Activated T-cell treated with anti-CD3 and anti-CD28 coated beads, Interleukin-2, amount 50 U/mL, for 4 hours (primary cell): ENCODE measurements around the gene CACNA1E. TPM values are rescaled to one million over a fixed set of nuclear protein-coding genes. Genes with fewer than 3 reads are reported as not detected.

Source experiments
- ATAC-seq, 2 donors: fragments of 200-7000 bp; cut with Tn5 transposase; one replicate each; pipeline ENCODE4 v1.10.0; 2021
- DNase-seq: peaks from one replicate; pipeline ENCODE4 v3.0.0-alpha.2; 2020
- H3K27me3 Mint-ChIP-seq: one replicate; pipeline ENCODE4 v1.8.0; 2021; ENCODE audit warnings: low read depth, mixed read lengths
- H3K36me3 Mint-ChIP-seq: one replicate; pipeline ENCODE4 v1.8.0; 2022; ENCODE audit warnings: mixed read lengths; ENCODE audit not compliant: insufficient read depth
- H3K4me1 Mint-ChIP-seq: one replicate; pipeline ENCODE4 v1.8.0; 2021; ENCODE audit warnings: low read depth, mixed read lengths
- H3K4me3 Mint-ChIP-seq: one replicate; pipeline ENCODE4 v1.8.0; 2021; ENCODE audit warnings: mild to moderate bottlenecking, moderate library complexity, mixed read lengths
- H3K9me3 Mint-ChIP-seq: one replicate; pipeline ENCODE4 v1.8.0; 2021; ENCODE audit warnings: mixed read lengths
- total RNA-seq, 3 donors: library from RNA; stranded (reverse); gene quantifications; one replicate each; pipeline ENCODE4 v1.2.1, GENCODE V29; 2021

The CACNA1E gene
- total RNA-seq, 3 donors from 2014 or later = 0.08 TPM; not detected in 2

DNA sequence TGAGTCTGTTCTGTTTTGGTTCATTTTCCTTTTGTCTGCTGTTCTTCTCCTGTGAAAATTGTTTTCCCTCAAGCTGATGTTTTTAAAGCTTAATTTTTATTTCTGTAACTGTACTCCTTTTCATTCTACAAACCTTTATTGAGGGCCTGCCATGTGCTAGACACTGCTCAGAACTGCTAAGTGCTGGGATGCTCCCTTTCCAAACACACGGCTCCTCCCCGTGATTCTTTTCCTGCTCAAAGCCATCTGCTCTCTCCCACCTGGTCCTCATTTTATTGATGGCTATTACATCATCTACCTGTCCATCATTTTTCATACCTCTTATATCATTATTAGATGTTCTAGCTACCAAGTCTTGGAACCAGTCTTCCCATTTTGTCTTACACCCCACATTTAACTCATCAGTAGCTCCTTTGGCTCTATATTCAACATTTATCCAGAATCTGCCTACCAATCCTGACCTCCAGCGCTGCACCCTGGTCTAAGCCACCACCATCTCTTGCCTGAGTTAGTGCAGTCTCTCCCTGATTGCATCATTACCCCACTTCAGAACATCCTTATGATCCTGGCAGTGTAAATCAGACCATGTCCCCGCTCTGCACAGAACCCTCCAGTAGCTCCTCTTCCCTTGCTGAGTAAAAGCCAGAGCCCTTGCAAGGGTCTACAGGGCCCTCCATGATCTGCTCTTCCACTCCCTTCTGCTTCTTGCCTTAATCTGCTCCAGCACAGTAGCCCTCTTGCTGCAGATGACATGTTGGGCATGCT is 118.1 kb downstream of the CACNA1E start:
- no peak for ATAC-seq
- H3K36me3 Mint-ChIP-seq = no peaks in the 10 kb centered on the region
- peaks cover 4% of the 10 kb centered on the region for H3K27me3 Mint-ChIP-seq
- H3K9me3 Mint-ChIP-seq = peaks cover 3% of the 10 kb centered on the region
- no peak overlapping the region for H3K4me3 Mint-ChIP-seq
- DNase-seq = no peak
- no peaks in the 10 kb centered on the region for H3K4me1 Mint-ChIP-seq

GRCh38 chr1:181603735-181604410 is 120.6 kb downstream of the CACNA1E start:
- no peaks in the 10 kb centered on the region for H3K9me3 Mint-ChIP-seq
- no peak for DNase-seq
- H3K4me3 Mint-ChIP-seq = no peak overlapping the region
- no peak for ATAC-seq
- H3K27me3 Mint-ChIP-seq = peaks cover 4% of the 10 kb centered on the region
- no peaks in the 10 kb centered on the region for H3K4me1 Mint-ChIP-seq
- H3K36me3 Mint-ChIP-seq = no peaks in the 10 kb centered on the region

GRCh38 chr1:181604482-181605249 is 121.3 kb downstream of the CACNA1E start:
- H3K27me3 Mint-ChIP-seq = peaks cover 4% of the 10 kb centered on the region
- H3K4me3 Mint-ChIP-seq = no peak overlapping the region
- no peaks in the 10 kb centered on the region for H3K4me1 Mint-ChIP-seq
- DNase-seq (no peak), ATAC-seq (no peak)
- H3K36me3 Mint-ChIP-seq = no peaks in the 10 kb centered on the region
- H3K9me3 Mint-ChIP-seq = no peaks in the 10 kb centered on the region

- no peaks in the 10 kb centered on the region for H3K9me3 Mint-ChIP-seq
- H3K36me3 Mint-ChIP-seq = no peaks in the 10 kb centered on the region
- ATAC-seq (no peak), DNase-seq (no peak)
- no peak overlapping the region for H3K4me3 Mint-ChIP-seq
- H3K4me1 Mint-ChIP-seq = no peaks in the 10 kb centered on the region
- H3K27me3 Mint-ChIP-seq = no peaks in the 10 kb centered on the region
Observed at GRCh38 chr1:181607524-181607923, 124.2 kb downstream of the CACNA1E start.

DNA sequence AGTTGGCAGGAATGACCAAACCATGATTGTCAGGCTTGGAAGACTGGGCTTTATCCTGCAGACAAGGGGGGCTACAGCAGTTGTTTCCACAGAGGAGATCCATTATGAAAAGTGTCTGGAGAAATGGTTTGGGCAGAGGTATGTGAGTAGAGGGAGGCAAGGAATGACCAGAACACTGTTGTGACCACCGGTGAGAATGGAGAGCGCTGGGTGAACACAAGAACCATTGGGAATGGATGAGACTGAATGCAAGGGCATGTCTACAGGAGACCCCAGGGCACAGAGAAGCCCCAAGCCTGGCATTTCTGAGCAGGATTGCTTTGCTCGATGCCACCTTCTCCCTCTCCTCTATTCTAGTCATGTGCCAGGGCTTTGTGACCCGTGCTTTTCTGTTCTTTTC is 125.1 kb downstream of the CACNA1E start:
- H3K27me3 Mint-ChIP-seq = no peaks in the 10 kb centered on the region
- H3K4me1 Mint-ChIP-seq = no peaks in the 10 kb centered on the region
- H3K9me3 Mint-ChIP-seq = no peaks in the 10 kb centered on the region
- no peaks in the 10 kb centered on the region for H3K36me3 Mint-ChIP-seq
- DNase-seq = no peak
- no peak for ATAC-seq
- H3K4me3 Mint-ChIP-seq = no peak overlapping the region

DNA sequence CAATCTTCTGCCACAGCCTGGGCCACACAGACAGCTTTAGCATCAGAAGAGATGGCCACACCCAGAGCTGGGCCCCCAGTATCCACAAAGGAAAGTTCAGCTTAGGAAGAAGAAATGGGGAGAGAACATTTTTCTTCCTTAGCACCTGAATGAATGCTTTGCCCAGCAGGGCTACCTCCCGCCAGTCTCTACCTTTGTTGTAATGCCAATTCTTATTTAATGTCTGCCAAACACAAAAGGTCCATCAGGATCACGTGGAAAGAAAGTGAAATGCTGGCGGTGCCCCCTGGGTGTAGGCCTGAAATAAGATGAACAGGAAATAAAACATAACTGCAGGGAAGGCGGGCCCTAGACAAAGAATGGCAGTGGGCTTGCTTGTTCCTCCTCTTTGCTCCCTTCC is 125.6 kb downstream of the CACNA1E start:
- Mint-ChIP-seq H3K27me3 (no peaks in the 10 kb centered on the region), H3K4me1 (no peaks in the 10 kb centered on the region), H3K9me3 (no peaks in the 10 kb centered on the region), H3K36me3 (no peaks in the 10 kb centered on the region), H3K4me3 (no peak overlapping the region)
- no peak for ATAC-seq
- no peak for DNase-seq

GRCh38 chr1:181612100-181612499 is 128.8 kb downstream of the CACNA1E start:
- Mint-ChIP-seq H3K4me3 (no peak overlapping the region), H3K27me3 (no peaks in the 10 kb centered on the region), H3K4me1 (no peaks in the 10 kb centered on the region), H3K36me3 (no peaks in the 10 kb centered on the region), H3K9me3 (no peaks in the 10 kb centered on the region)
- ATAC-seq = no peak
- DNase-seq = no peak

DNA sequence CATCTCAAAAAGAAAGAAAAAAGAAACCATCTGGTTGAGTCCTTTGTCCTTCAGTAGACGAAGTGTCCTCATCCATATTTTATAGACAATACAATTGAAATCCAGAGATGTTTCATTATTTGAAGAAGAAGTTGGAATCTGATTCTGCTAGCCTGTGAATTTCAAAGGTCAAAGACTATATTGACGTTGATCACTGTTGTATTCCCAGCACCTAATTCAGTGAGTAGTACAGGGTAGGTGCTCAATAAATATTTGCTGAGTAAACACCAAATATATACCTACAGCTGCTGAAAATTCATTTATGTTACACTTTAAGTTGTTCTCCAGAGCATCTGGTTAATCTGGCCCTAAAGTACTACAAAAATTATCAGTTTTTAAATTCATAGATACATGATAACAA is 135.2 kb downstream of the CACNA1E start:
- no peaks in the 10 kb centered on the region for H3K4me1 Mint-ChIP-seq
- H3K4me3 Mint-ChIP-seq = no peak overlapping the region
- H3K9me3 Mint-ChIP-seq = no peaks in the 10 kb centered on the region
- no peak for ATAC-seq
- no peak for DNase-seq
- no peaks in the 10 kb centered on the region for H3K27me3 Mint-ChIP-seq
- no peaks in the 10 kb centered on the region for H3K36me3 Mint-ChIP-seq

DNA sequence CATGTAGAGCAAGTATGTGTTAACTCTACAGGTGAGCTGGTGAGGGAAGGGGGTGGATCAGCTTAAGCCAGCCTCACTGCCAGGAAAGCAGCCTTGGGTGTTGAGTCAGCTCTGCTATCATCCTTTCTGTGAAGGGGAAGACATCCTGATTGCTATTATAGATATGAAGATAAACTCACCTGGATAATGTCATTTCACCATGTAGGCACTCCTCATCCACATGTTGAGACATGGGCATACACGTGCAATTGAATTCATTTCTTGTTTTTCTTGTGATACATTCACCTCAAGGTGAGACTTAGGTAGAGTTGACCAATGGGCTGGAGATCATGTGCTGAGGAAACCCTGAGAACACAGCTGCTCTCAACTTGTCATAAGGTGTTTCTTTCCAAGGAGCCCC is 136.9 kb downstream of the CACNA1E start:
- DNase-seq = no peak
- Mint-ChIP-seq H3K9me3 (no peaks in the 10 kb centered on the region), H3K27me3 (no peaks in the 10 kb centered on the region), H3K36me3 (no peaks in the 10 kb centered on the region), H3K4me3 (no peak overlapping the region), H3K4me1 (no peaks in the 10 kb centered on the region)
- no peak for ATAC-seq

DNA sequence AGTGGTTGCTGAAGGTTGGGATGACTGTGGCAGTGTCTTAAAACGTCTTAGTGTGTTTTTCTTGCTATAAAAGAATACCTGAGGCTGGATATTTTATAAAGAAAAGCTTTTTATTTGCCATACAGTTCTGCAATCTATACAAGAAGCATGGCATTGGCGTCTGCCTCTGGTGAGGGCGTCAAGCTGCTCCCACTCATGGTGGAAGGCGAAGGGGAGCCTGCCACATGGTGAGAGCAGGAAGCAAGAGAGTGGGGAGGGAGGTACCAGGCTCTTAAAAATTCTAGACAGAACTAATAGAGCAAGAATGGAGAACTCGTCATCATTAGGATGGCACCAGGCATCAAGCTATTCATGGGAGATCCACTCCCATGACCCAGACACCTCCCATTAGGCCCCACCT is 140.5 kb downstream of the CACNA1E start:
- H3K36me3 Mint-ChIP-seq = no peaks in the 10 kb centered on the region
- H3K9me3 Mint-ChIP-seq = no peaks in the 10 kb centered on the region
- no peak overlapping the region for H3K4me3 Mint-ChIP-seq
- H3K27me3 Mint-ChIP-seq = no peaks in the 10 kb centered on the region
- H3K4me1 Mint-ChIP-seq = no peaks in the 10 kb centered on the region
- no peak for ATAC-seq
- DNase-seq = no peak

DNA sequence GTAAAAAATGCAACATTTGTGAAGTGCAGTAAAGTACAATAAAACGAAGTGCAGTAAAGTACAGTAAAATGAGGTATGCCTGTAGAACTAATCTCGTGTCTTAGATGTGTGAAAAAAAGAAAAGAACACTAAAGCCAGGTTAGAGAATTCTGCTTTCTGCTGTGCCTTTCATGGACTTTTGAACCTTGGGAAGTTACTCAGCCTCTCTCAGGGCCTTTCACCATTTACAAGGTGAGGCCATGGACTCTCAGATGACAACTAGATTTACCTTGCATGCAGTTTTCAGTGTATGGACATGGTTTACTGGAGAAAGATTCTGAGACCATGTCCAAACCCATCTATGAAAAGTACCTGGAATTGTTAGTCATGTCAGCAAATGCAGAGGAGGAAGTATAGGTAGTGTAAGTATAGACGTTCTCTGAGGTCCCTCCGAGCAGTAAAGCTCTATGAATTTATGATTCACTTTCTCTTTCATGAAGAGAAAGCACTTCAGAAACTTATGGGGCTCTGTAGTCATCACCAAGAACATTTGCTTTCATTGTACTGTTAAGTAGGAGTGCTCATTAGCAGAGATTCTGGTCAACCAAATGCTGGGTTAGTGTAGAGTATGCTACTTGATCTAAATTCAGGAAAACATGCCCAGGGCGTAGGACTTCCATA is 143.1 kb downstream of the CACNA1E start:
- Mint-ChIP-seq H3K36me3 (no peaks in the 10 kb centered on the region), H3K9me3 (no peaks in the 10 kb centered on the region), H3K4me3 (no peak overlapping the region), H3K4me1 (no peaks in the 10 kb centered on the region), H3K27me3 (peaks cover under 1% of the 10 kb centered on the region)
- ATAC-seq (no peak), DNase-seq (no peak)

DNA sequence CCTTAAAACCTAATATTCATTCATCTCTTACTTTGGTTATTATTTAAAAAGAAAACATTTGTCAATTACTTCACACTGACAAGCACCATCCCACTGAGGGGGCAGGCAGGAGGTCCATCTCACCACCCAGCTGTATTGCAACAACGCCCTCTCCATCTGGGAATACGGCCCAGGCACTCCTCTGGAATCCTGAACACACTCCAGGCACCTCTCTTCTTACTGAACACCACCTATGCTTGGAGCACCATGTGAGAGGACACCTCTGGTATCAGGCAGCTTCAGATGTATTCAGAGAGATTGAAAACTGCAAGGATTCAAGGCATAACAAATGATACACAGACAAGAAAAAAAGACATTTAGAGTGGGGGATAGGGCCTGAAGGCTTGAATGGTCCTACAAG is 147.1 kb downstream of the CACNA1E start:
- no peak for ATAC-seq
- no peak for DNase-seq
- Mint-ChIP-seq H3K36me3 (no peaks in the 10 kb centered on the region), H3K9me3 (no peaks in the 10 kb centered on the region), H3K27me3 (peaks cover 6% of the 10 kb centered on the region), H3K4me3 (no peak overlapping the region), H3K4me1 (no peaks in the 10 kb centered on the region)

DNA sequence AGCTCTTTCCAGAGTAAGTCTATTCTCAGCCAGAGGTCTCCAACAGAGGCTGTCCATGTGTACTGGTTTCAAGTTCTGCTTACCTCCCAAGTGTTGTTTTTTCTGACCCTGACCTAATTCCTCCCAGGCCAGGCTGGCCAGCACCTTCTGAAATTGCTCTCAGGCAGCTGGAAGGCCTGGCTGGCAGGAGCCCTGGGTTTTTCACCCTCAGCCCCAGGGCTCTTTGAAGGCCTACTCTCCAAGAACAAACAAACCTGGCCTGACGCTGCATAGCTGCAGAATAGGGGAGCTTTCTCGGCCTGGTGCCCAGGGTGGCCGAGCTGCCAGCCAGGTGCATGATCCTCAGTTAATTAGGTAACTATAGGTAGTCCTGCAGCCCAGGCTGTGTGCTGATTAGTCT is 147.5 kb downstream of the CACNA1E start:
- no peaks in the 10 kb centered on the region for H3K4me1 Mint-ChIP-seq
- DNase-seq (no peak), ATAC-seq (no peak)
- H3K27me3 Mint-ChIP-seq = peaks cover 6% of the 10 kb centered on the region
- H3K9me3 Mint-ChIP-seq = no peaks in the 10 kb centered on the region
- no peaks in the 10 kb centered on the region for H3K36me3 Mint-ChIP-seq
- H3K4me3 Mint-ChIP-seq = no peak overlapping the region

DNA sequence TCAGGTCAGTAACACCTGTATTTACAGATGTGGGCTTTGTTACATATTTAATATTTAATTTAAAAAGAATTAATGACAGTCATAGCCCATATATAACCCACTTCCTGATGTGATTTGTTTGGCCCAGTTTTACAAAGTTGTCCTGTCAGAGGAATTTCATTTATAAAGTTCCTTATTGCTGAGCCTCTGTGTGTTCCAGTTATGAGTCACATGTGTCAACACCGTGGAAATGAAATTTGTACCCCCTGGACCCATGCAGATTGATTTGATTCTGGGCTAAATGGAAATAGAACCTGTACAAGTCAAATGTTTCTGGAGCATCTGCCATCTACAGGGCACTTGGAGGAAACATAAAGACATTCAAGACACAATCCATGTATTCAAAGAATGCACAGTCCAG is 149.2 kb downstream of the CACNA1E start:
- no peak for DNase-seq
- H3K36me3 Mint-ChIP-seq = no peaks in the 10 kb centered on the region
- H3K4me1 Mint-ChIP-seq = no peaks in the 10 kb centered on the region
- H3K9me3 Mint-ChIP-seq = no peaks in the 10 kb centered on the region
- ATAC-seq = no peak
- peaks cover 6% of the 10 kb centered on the region for H3K27me3 Mint-ChIP-seq
- H3K4me3 Mint-ChIP-seq = no peak overlapping the region
